HFFc6 (cell line): Measurements from ENCODE around the gene ASXL3. TPM values are rescaled to one million over a fixed set of nuclear protein-coding genes. Genes with fewer than 3 reads are reported as not detected.

Experiments
- DNase-seq: peaks from one replicate; pipeline ENCODE4 v3.0.0-alpha.2; 2018
- H3K27ac Mint-ChIP-seq: 2 replicates; pipeline ENCODE4 v1.8.0; 2020; ENCODE audit warnings: mild to moderate bottlenecking, mixed read lengths
- H3K27me3 Mint-ChIP-seq: 2 replicates; pipeline ENCODE4 v1.8.0; 2021; ENCODE audit warnings: mild to moderate bottlenecking, moderate library complexity, mixed read lengths; ENCODE audit not compliant: insufficient read depth
- H3K36me3 Mint-ChIP-seq: 2 replicates; pipeline ENCODE4 v1.8.0; 2021; ENCODE audit warnings: low read depth, mixed read lengths
- H3K4me1 Mint-ChIP-seq: 2 replicates; pipeline ENCODE4 v1.8.0; 2020; ENCODE audit warnings: low read depth, mixed read lengths
- H3K4me3 Mint-ChIP-seq: 2 replicates; pipeline ENCODE4 v1.8.0; 2020; ENCODE audit warnings: mild to moderate bottlenecking, moderate library complexity, mixed read lengths
- H3K9me3 Mint-ChIP-seq: 2 replicates; pipeline ENCODE4 v1.8.0; 2020; ENCODE audit warnings: mild to moderate bottlenecking, mixed read lengths
- CTCF ChIP-seq: fragments of 200-600 bp; sonication (generic); IDR thresholded peaks from 2 replicates; pipeline ENCODE4 v1.5.0; 2021; ENCODE audit warnings: antibody characterized with exemption, mild to moderate bottlenecking
- total RNA-seq, 6 experiments: library from RNA; stranded (reverse); fragmentation: NEBNext Ultra II Directional; extraction: Animal tissue kit (Norgen Biotek cat#: 25700); gene quantifications; 2 replicates in 1 of 6; 3 replicates in 5 of 6; pipeline ENCODE4 v1.2.3, GENCODE V29; 2021

ASXL3 gene
- total RNA-seq, 6 experiments from 2014 or later = not detected

- TF ChIP-seq CTCF = no peak
- Mint-ChIP-seq H3K4me3 (no peak overlapping the region), H3K27me3 (no peaks in the 10 kb centered on the region), H3K36me3 (no peaks in the 10 kb centered on the region), H3K4me1 (no peaks in the 10 kb centered on the region), H3K27ac (no peak overlapping the region), H3K9me3 (peaks cover 27% of the 10 kb centered on the region)
- DNase-seq = no peak
These were observed 82.8 kb downstream of the ASXL3 start for GRCh38 chr18:33660696-33661310.

- H3K4me1 Mint-ChIP-seq = no peaks in the 10 kb centered on the region
- no peak overlapping the region for H3K4me3 Mint-ChIP-seq
These were observed 86.3 kb downstream of the ASXL3 start for GRCh38 chr18:33664241-33664874.

GRCh38 chr18:33665187-33665586 lies 87.2 kb downstream of the ASXL3 start:
- Mint-ChIP-seq H3K36me3 (no peaks in the 10 kb centered on the region), H3K27me3 (no peaks in the 10 kb centered on the region), H3K27ac (no peak overlapping the region), H3K9me3 (peaks cover 27% of the 10 kb centered on the region), H3K4me1 (no peaks in the 10 kb centered on the region), H3K4me3 (no peak overlapping the region)
- TF ChIP-seq CTCF = no peak
- DNase-seq = no peak

More at GRCh38 chr18:33664241-33664874, 86.3 kb downstream of the ASXL3 start:
- no peak for TF ChIP-seq CTCF
- no peak overlapping the region for H3K27ac Mint-ChIP-seq
- no peak for DNase-seq
- no peaks in the 10 kb centered on the region for H3K36me3 Mint-ChIP-seq
- H3K27me3 Mint-ChIP-seq = no peaks in the 10 kb centered on the region
- peaks cover 26% of the 10 kb centered on the region for H3K9me3 Mint-ChIP-seq

- H3K4me3 Mint-ChIP-seq = no peak overlapping the region
- peaks cover 24% of the 10 kb centered on the region for H3K9me3 Mint-ChIP-seq
- H3K36me3 Mint-ChIP-seq = no peaks in the 10 kb centered on the region
- H3K27me3 Mint-ChIP-seq = no peaks in the 10 kb centered on the region
- TF ChIP-seq CTCF = no peak
- DNase-seq = no peak
- no peak overlapping the region for H3K27ac Mint-ChIP-seq
- H3K4me1 Mint-ChIP-seq = no peaks in the 10 kb centered on the region
These were observed 87.6 kb downstream of the ASXL3 start for GRCh38 chr18:33665641-33666040.

GRCh38 chr18:33666915-33667314 lies 88.9 kb downstream of the ASXL3 start:
- Mint-ChIP-seq H3K9me3 (peaks cover 24% of the 10 kb centered on the region), H3K36me3 (no peaks in the 10 kb centered on the region), H3K27ac (no peak overlapping the region), H3K27me3 (no peaks in the 10 kb centered on the region), H3K4me3 (no peak overlapping the region), H3K4me1 (no peaks in the 10 kb centered on the region)
- no peak for TF ChIP-seq CTCF
- DNase-seq = no peak
